NCI-H187 (cell line): ENCODE results near the gene PPDPF.
"Not testable (repeated sequence)": the region's sequence is repeated elsewhere in the genome, so short reads cannot be mapped to it uniquely, and the experiment has no call there.

Source experiments
- DNase-seq, 2 experiments: peaks; one replicate each; lab custom pipeline; 2025; lab: John Stamatoyannopoulos, UW

PPDPF gene

DNA sequence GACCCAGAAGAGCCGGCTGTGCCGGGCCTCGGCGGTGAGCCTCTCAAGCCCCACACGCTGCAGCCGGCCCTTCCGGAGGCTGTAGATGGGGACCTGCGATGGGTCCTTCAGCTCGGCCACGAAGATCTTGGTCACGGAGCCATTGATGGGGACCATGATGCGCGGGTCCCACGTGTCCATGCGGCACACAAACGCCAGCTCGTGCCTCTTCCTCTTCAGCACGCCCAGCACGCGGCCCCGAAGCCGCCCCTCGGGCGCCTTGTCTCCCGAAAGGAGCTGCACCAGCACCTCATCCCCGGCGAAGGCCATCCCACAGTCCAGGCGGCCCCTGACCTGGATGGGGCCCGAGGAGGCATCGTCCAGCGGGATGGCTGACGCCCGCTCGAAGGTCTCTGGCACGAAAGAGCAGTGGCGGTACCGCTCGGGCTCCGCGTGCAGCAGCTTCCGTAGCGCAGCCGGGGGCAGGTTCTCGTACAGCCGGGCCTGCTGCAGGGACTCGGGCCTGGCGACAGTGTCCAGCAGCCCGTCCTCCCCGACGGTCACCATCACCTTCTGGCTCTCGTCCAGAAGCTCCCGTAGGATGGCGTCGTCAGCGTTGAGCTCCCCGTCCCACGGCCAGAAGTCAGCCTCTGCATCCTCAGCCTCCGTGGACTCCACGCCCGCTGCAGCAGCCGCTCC, 44.6 kb downstream of the PPDPF start:
- no peak for DNase-seq

DNA sequence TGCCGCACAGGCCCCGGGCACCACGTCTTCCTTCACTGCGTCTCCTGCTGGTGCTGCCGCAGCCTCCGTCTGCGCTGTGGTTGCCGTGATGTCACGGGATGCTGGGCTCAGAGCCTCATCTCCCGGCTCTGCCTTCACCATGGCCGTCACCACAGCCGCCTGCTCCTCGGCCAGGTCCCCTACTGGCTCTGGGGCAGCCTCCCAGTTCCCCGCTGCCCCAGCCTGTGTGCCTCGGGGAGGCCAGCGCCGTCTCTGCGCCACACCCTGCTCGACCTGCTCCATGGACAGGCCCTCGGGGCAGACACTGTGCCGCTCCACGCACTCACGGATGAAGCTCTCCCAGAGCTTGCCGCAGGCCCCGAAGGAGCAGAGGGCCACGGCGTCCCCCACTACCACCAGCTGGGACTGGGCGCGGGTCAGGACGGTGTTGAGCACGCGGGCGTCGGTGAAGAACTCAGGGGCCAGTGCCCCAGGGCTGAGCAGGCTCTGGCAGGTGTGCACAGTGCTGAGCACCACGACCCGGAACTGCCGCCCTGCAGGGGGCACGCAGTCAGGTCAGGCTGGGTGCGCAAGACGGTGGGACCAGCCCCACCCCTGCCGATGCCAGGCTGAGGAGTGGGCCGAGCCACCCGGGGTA, 45.3 kb downstream of the PPDPF start:
- DNase-seq: no peak

DNA sequence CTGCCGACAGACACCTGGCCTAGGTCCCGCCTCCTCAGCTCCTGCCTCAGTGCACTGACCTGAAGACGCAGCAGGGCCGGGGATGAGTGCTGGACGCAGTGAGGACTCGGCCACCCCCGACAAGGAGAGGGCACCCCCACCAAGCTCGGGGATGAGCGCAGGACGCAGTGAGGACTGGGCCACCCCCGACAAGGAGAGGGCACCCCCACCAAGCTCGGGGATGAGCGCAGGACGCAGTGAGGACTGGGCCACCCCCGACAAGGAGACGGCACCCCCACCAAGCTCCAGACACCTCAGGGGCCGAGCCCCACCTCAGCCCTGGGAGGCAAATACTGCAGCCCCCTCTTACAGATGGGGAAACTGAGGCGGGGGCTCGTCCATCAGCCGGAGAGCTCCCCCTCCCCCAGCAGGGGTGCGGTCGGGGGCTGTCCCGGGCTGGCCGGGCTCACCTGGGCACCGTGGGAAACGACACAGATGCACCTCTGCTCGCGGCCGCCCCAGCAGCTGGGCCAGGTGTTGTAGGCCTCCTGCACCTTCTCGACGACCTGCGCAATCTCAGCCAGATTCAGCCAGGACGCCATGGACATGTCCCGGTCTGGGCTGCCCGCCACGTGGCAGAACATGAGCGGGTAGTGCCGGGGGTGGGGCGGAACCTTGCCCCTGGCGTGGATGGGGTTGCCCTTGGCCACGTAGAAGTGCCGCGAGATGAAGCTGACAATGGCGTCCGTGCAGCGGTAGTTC, 46.0 kb downstream of the PPDPF start:
- DNase-seq: no peak

DNA sequence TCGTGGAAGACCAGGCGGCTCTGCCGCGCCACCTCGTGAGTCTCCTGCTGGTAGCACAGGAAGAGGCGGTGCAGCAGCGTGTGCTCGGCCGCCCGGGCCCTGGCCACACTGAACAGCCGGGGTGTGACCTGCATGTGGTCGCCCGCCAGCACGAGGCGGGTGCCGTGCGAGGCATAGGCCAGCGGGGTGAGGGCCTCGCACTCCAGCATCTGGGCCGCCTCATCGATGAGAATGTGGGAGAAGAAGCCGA, 46.5 kb downstream of the PPDPF start:
- no peak for DNase-seq

DNA sequence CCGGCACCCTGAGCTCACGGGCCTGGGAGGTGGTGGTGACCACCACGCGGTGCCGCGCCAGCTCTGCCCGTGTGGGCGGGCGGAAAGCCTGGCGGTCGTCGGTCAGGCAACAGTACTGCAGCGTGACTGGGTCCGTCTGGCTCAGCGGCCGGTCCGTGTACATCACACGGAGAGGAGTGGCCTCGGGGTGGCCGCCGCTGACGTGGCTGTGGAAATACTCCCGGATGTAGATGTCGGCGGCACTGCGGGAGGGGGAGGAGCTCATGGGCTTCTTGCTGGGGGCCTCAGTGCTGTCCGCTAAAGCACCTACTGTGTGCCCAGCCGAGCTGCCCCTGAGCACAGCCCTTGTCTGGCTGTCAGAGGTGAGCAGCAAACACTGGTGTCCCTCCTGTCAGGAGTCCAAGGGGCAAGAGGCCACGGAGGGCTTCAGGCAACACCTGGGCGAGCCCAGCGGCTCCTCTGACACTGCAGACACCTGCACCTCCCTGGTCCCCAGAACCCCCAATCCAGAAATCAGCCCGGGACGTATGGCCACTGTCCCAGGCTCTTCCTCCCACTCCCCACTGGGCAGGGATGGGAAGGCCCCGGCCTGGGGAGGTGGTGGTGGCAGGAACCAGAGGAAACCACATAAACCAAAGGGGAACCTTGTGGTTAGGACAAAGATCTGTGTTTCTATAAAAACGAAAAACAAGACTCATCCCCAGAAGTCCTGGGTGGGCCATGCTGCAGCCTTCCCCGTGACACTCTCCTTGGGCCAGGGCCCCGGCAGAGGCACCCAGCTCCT, 47.0 kb downstream of the PPDPF start:
- no peak for DNase-seq

DNA sequence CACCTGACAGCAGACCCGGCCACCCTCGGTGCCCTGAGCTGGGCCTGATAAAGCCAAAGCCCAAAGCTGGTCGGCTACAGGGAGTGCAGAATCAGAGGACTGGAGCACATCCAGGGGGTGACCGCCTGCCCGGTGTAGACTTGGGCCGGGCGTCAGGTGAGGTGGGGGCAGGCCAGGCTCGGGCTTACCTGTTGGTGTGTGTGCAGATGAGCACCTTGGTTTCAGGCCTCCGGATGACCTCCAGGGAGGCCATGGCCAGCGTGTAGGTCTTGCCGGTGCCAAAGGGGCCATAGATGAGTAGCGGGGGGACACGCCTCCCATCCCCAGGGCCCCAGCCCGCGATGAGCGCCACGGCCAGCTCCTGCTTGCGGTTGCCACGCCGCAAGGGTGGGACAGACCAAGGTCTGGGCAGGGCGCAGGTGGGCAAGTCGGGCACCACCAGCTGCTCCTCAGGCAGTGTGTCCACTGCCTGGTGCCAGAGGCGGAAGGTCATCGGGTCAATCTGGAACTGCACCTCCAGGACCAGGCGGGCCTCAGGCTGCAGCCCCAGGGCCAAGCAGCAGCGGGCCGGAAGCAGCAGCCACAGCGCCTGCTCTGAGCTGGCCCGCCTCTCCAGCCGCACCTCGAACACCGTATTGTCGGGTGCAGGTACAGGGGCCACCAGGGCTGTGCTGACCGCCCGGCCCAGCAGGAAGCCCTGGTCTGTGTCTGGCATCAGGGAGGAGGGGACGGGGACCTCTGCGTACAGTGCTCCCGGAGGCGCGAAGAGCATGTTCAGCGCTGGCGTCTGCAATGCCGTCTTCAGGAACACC, 47.8 kb downstream of the PPDPF start:
- no peak for DNase-seq

DNA sequence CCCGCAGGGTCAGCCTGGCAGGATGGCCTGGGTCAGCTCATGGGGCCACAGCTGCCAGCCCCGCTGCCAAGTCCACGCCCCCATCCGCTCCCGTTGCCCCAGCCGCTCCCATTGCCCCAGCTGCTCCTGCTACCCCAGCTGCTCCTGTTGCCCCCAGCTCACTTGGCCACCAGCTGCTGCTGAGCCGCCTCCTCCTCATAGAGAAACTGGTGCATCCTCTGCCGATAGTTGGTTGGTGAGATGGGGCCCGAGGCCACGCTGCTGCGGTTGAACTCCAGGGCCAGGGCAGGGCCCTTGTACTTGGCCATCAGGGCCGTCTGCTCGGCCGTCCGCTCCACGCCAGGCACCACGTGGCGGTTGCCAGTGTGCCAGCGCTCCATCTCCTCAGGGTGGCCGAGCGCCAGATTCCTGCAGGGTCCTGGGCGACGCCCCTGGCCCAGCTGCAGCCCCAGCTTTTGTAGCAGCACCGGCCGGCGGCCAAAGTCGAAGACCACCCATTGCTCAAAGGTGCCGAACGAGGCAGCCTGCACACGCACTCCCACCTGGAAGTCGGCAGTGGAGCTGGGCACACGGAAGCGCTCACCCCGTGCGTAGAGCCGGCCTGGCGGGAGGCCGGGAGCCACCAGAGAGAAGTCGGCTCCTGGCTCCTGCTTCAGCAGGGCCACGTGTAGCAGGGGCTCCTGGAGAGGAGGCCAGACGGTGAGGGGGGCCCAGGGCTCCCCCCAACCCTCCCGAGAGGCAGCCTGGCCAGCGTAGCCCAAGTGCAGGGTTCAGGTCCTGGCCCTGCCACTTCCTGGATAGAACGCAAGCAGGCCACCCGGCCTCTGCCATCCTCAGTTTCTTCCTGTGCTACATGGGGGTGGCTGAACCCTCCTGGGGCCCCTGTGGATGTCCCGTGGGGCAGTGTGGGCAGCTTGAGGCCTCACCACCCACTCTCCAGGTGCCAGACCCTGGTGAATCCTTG, 48.7 kb downstream of the PPDPF start:
- DNase-seq: no peak

DNA sequence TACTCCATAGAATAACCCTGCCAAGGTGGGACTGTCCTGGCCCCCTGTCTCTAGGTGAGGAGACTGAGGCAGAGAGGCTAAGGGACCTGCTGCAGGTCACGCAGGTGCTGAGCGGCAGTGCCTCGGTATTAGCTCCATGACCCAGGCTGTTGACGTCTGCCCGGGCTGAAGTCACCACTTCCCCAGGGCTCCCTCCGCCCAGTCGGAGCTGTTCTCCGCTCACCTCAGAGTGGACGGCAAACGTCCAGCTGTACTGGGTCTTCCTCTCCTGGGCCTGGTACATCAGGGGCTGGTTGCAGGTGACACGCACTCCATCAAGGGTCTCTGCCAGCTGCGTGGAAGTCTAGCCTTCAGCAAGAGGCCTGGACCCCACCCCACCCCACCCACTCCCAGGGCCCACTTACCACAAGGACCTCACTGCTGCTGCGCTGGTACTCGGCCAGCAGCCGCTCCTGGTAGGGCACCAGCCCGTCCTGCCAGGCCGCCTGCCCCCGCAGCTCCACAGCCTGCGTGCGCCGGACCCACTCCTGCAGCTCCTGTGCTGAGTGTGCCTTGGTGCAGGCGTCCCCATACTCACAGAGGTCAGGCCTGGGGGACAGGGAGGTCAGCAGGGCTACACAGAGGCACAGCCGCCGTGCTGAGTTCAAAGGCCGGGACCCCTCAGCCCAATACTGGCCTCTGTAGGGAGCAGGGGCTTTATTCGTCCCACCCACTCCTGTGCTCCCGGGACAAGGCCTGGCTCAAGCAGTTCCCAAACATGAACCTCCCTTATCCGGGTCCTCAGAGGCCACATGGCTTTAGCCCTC, 49.9 kb downstream of the PPDPF start:
- no peak for DNase-seq

DNA sequence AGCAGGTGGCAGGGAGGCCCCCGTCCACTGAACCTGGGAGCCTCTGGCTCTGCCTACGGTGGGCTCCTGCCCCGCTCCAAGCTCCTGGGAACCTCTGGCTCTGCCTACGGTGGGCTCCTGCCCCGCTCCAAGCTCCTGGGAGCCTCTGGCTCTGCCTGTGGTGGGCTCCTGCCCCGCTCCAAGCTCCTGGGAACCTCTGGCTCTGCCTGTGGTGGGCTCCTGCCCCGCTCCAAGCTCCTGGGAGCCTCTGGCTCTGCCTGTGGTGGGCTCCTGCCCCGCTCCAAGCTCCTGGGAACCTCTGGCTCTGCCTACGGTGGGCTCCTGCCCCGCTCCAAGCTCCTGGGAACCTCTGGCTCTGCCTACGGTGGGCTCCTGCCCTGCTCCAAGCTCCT, 50.5 kb downstream of the PPDPF start:
- not testable (repeated sequence) for DNase-seq
